Eye (tissue), 1 donor: Measurements from ENCODE around the gene HEPACAM.
A peak's percentile ranks its signal among the peaks of the same experiment; 100 is the strongest.

Source experiments
- DNase-seq: peaks from one replicate; pipeline ENCODE4 v3.0.0-alpha.2; 2015

HEPACAM gene

GRCh38 chr11:124882339-124883071 is 53.3 kb downstream of the HEPACAM start:
- DNase-seq: no peak

- no peak for DNase-seq
These were observed 54.9 kb downstream of the HEPACAM start for GRCh38 chr11:124880958-124881357.

- DNase-seq: no peak
These were observed 55.6 kb downstream of the HEPACAM start for GRCh38 chr11:124880290-124880611.

GRCh38 chr11:124879493-124880289 is 56.2 kb downstream of the HEPACAM start:
- DNase-seq: no peak

GRCh38 chr11:124878759-124879492 is 56.9 kb downstream of the HEPACAM start:
- DNase-seq: no peak

- DNase-seq: no peak
These were observed 57.7 kb downstream of the HEPACAM start for GRCh38 chr11:124877910-124878758.

GRCh38 chr11:124877631-124877909 is 58.3 kb downstream of the HEPACAM start:
- no peak for DNase-seq

- DNase-seq: no peak
These were observed 58.8 kb downstream of the HEPACAM start for GRCh38 chr11:124876818-124877630.

- DNase-seq: peak; percentile 97
These were observed 59.7 kb downstream of the HEPACAM start for GRCh38 chr11:124875943-124876817.

- DNase-seq: no peak
These were observed 60.4 kb downstream of the HEPACAM start for GRCh38 chr11:124875401-124875800.

- no peak for DNase-seq
These were observed 61.1 kb downstream of the HEPACAM start for GRCh38 chr11:124874571-124875255.

- DNase-seq: no peak
These were observed 61.9 kb downstream of the HEPACAM start for GRCh38 chr11:124873951-124874350.

- DNase-seq: no peak
These were observed 63.1 kb downstream of the HEPACAM start for GRCh38 chr11:124872741-124873140.

- no peak for DNase-seq
These were observed 63.6 kb downstream of the HEPACAM start for GRCh38 chr11:124872280-124872679.

GRCh38 chr11:124870430-124870829 is 65.4 kb downstream of the HEPACAM start:
- DNase-seq: no peak

- no peak for DNase-seq
These were observed 65.9 kb downstream of the HEPACAM start for GRCh38 chr11:124869856-124870387.

GRCh38 chr11:124869331-124869730 is 66.5 kb downstream of the HEPACAM start:
- no peak for DNase-seq
